ENCODE measurements around the gene CTAGE15. TPM values are rescaled to one million over a fixed set of nuclear protein-coding genes. Genes with fewer than 3 reads are reported as not detected.
"Not testable (repeated sequence)": the region's sequence is repeated elsewhere in the genome, so short reads cannot be mapped to it uniquely, and the experiment has no call there.

Gene CTAGE15
- total and polyA plus RNA-seq, 2 donors (not counting 1 experiment from before 2014, with no cell fraction given) = 0.03 TPM; not detected in 1

- H3K4me1 ChIP-seq (ENCODE audit: control insufficient read depth in 2 of 2, insufficient read depth in 2 of 2, low read length in 2 of 2); CTCF ChIA-PET; H3K27ac Mint-ChIP-seq; H3K79me2 ChIP-seq (ENCODE audit: control insufficient read depth, insufficient read depth, low read length); H3K4me3 Mint-ChIP-seq; H3K9me3 Mint-ChIP-seq (ENCODE audit: insufficient read depth); intact Hi-C loops (cut with micrococcal nuclease); H3K27me3 Mint-ChIP-seq; H4K20me1 ChIP-seq (ENCODE audit: control insufficient read depth, insufficient read depth, low read length, poor library complexity, severe bottlenecking); H3K9me3 ChIP-seq (ENCODE audit: control extremely low read depth in 1 of 3, control insufficient read depth in 2 of 3, insufficient read depth in 1 of 3, low read length in 2 of 3); H3K36me3 ChIP-seq (replicated peaks in 1 of 2; ENCODE audit: control extremely low read depth in 1 of 2, control insufficient read depth in 1 of 2, extremely low read depth in 1 of 2, insufficient read depth in 2 of 2, low read length in 1 of 2); H3K4me2 ChIP-seq (replicated peaks; ENCODE audit: low read depth, low read length, poor library complexity, severe bottlenecking); DNase-seq; H2AFZ ChIP-seq (ENCODE audit: insufficient read depth, low read depth, low read length, poor library complexity, severe bottlenecking); H3K4me1 Mint-ChIP-seq; ATAC-seq (ENCODE audit: low read depth); H3K27ac ChIP-seq (ENCODE audit: low read length in 2 of 2); H3K27me3 ChIP-seq (replicated peaks in 1 of 4; ENCODE audit: control extremely low read depth in 1 of 4, control insufficient read depth in 3 of 4, insufficient read depth in 4 of 4, low read length in 3 of 4); H3K4me3 ChIP-seq (ENCODE audit: control extremely low read depth in 1 of 5, extremely low read depth in 1 of 5, insufficient read depth in 1 of 5, low read depth in 2 of 5, low read length in 4 of 5); H3K9ac ChIP-seq (ENCODE audit: low read length); POLR2A ChIA-PET: not testable (repeated sequence)
- WGBS (ENCODE audit: insufficient coverage) = no CpG with 5 or more reads among the region's 6 CpGs
Observed at GRCh38 chr7:143563306-143563705, 8.3 kb upstream of the CTAGE15 start.

GRCh38 chr7:143566001-143566400, 5.6 kb upstream of the CTAGE15 start:
- H3K4me1 ChIP-seq (ENCODE audit: control insufficient read depth in 2 of 2, insufficient read depth in 2 of 2, low read length in 2 of 2); H3K36me3 ChIP-seq (replicated peaks in 1 of 2; ENCODE audit: control extremely low read depth in 1 of 2, control insufficient read depth in 1 of 2, extremely low read depth in 1 of 2, insufficient read depth in 2 of 2, low read length in 1 of 2); H2AFZ ChIP-seq (ENCODE audit: insufficient read depth, low read depth, low read length, poor library complexity, severe bottlenecking); H4K20me1 ChIP-seq (ENCODE audit: control insufficient read depth, insufficient read depth, low read length, poor library complexity, severe bottlenecking); H3K4me1 Mint-ChIP-seq; H3K27me3 Mint-ChIP-seq; intact Hi-C loops (cut with micrococcal nuclease); H3K27me3 ChIP-seq (replicated peaks in 1 of 4; ENCODE audit: control extremely low read depth in 1 of 4, control insufficient read depth in 3 of 4, insufficient read depth in 4 of 4, low read length in 3 of 4); CTCF ChIA-PET; H3K9me3 ChIP-seq (ENCODE audit: control extremely low read depth in 1 of 3, control insufficient read depth in 2 of 3, insufficient read depth in 1 of 3, low read length in 2 of 3); H3K4me3 ChIP-seq (ENCODE audit: control extremely low read depth in 1 of 5, extremely low read depth in 1 of 5, insufficient read depth in 1 of 5, low read depth in 2 of 5, low read length in 4 of 5); H3K4me3 Mint-ChIP-seq; H3K9ac ChIP-seq (ENCODE audit: low read length); H3K27ac Mint-ChIP-seq; H3K79me2 ChIP-seq (ENCODE audit: control insufficient read depth, insufficient read depth, low read length); H3K4me2 ChIP-seq (replicated peaks; ENCODE audit: low read depth, low read length, poor library complexity, severe bottlenecking); POLR2A ChIA-PET; ATAC-seq (ENCODE audit: low read depth); DNase-seq; H3K27ac ChIP-seq (ENCODE audit: low read length in 2 of 2); H3K9me3 Mint-ChIP-seq (ENCODE audit: insufficient read depth): not testable (repeated sequence)
- WGBS (ENCODE audit: insufficient coverage) = no CpG with 5 or more reads among the region's 1 CpG

- no CpG with 5 or more reads among the region's 3 CpGs for WGBS (ENCODE audit: insufficient coverage)
- CTCF ChIA-PET; H4K20me1 ChIP-seq (ENCODE audit: control insufficient read depth, insufficient read depth, low read length, poor library complexity, severe bottlenecking); H3K27ac Mint-ChIP-seq; H3K9me3 Mint-ChIP-seq (ENCODE audit: insufficient read depth); H3K9me3 ChIP-seq (ENCODE audit: control extremely low read depth in 1 of 3, control insufficient read depth in 2 of 3, insufficient read depth in 1 of 3, low read length in 2 of 3); H3K4me1 ChIP-seq (ENCODE audit: control insufficient read depth in 2 of 2, insufficient read depth in 2 of 2, low read length in 2 of 2); H3K79me2 ChIP-seq (ENCODE audit: control insufficient read depth, insufficient read depth, low read length); H3K27me3 ChIP-seq (replicated peaks in 1 of 4; ENCODE audit: control extremely low read depth in 1 of 4, control insufficient read depth in 3 of 4, insufficient read depth in 4 of 4, low read length in 3 of 4); H2AFZ ChIP-seq (ENCODE audit: insufficient read depth, low read depth, low read length, poor library complexity, severe bottlenecking); H3K9ac ChIP-seq (ENCODE audit: low read length); H3K4me3 Mint-ChIP-seq; H3K4me2 ChIP-seq (replicated peaks; ENCODE audit: low read depth, low read length, poor library complexity, severe bottlenecking); H3K27me3 Mint-ChIP-seq; H3K36me3 ChIP-seq (replicated peaks in 1 of 2; ENCODE audit: control extremely low read depth in 1 of 2, control insufficient read depth in 1 of 2, extremely low read depth in 1 of 2, insufficient read depth in 2 of 2, low read length in 1 of 2); ATAC-seq (ENCODE audit: low read depth); H3K27ac ChIP-seq (ENCODE audit: low read length in 2 of 2); POLR2A ChIA-PET; H3K4me1 Mint-ChIP-seq; DNase-seq; H3K4me3 ChIP-seq (ENCODE audit: control extremely low read depth in 1 of 5, extremely low read depth in 1 of 5, insufficient read depth in 1 of 5, low read depth in 2 of 5, low read length in 4 of 5); intact Hi-C loops (cut with micrococcal nuclease): not testable (repeated sequence)
Observed at GRCh38 chr7:143588183-143588582, 16.6 kb downstream of the CTAGE15 start.

- ATAC-seq (ENCODE audit: low read depth); DNase-seq: not testable (repeated sequence)
Observed at GRCh38 chr7:143589897-143590296, 18.3 kb downstream of the CTAGE15 start.

More at GRCh38 chr7:143589897-143590296, 18.3 kb downstream of the CTAGE15 start:
- intact Hi-C loops (cut with micrococcal nuclease); H3K27ac Mint-ChIP-seq; H3K4me3 ChIP-seq (ENCODE audit: control extremely low read depth in 1 of 5, extremely low read depth in 1 of 5, insufficient read depth in 1 of 5, low read depth in 2 of 5, low read length in 4 of 5); H3K27me3 ChIP-seq (replicated peaks in 1 of 4; ENCODE audit: control extremely low read depth in 1 of 4, control insufficient read depth in 3 of 4, insufficient read depth in 4 of 4, low read length in 3 of 4); H3K79me2 ChIP-seq (ENCODE audit: control insufficient read depth, insufficient read depth, low read length); H3K9me3 ChIP-seq (ENCODE audit: control extremely low read depth in 1 of 3, control insufficient read depth in 2 of 3, insufficient read depth in 1 of 3, low read length in 2 of 3); H3K27ac ChIP-seq (ENCODE audit: low read length in 2 of 2); H3K36me3 ChIP-seq (replicated peaks in 1 of 2; ENCODE audit: control extremely low read depth in 1 of 2, control insufficient read depth in 1 of 2, extremely low read depth in 1 of 2, insufficient read depth in 2 of 2, low read length in 1 of 2); H3K4me3 Mint-ChIP-seq; H3K4me1 ChIP-seq (ENCODE audit: control insufficient read depth in 2 of 2, insufficient read depth in 2 of 2, low read length in 2 of 2); H3K27me3 Mint-ChIP-seq; H3K4me2 ChIP-seq (replicated peaks; ENCODE audit: low read depth, low read length, poor library complexity, severe bottlenecking); H2AFZ ChIP-seq (ENCODE audit: insufficient read depth, low read depth, low read length, poor library complexity, severe bottlenecking); POLR2A ChIA-PET; H3K4me1 Mint-ChIP-seq; H3K9me3 Mint-ChIP-seq (ENCODE audit: insufficient read depth); CTCF ChIA-PET; H3K9ac ChIP-seq (ENCODE audit: low read length); H4K20me1 ChIP-seq (ENCODE audit: control insufficient read depth, insufficient read depth, low read length, poor library complexity, severe bottlenecking): not testable (repeated sequence)
